Esophagus squamous epithelium (tissue), 5 donors: ENCODE measurements around the gene ADGRV1. TPM values are rescaled to one million over a fixed set of nuclear protein-coding genes. Genes with fewer than 3 reads are reported as not detected.

Experiments
- DNase-seq: peaks from one replicate; lab custom pipeline; 2025; lab: John Stamatoyannopoulos, UW
- H3K27ac ChIP-seq, 4 donors: fragments of 200-600 bp; sonication (generic); one replicate each; pipeline ENCODE4 v1.5.1; 2016 to 2019; ENCODE audit warnings: mild to moderate bottlenecking in 1 of 4
- H3K27me3 ChIP-seq, 4 donors: fragments of 200-600 bp; sonication (generic); 1 replicate in 3 of 4; 2 replicates in 1 of 4; pipeline versions ENCODE4 v1.5.1 to v1.6.0; 2017 to 2021; ENCODE audit warnings: antibody characterized with exemption in 1 of 4
- H3K36me3 ChIP-seq, 3 donors: fragments of 200-600 bp; sonication (generic); one replicate each; pipeline ENCODE4 v1.5.1; 2016 to 2019
- H3K4me1 ChIP-seq, 3 donors: fragments of 200-600 bp; sonication (generic); one replicate each; pipeline ENCODE4 v1.5.1; 2017 to 2019
- H3K4me3 ChIP-seq, 4 donors: fragments of 200-600 bp; sonication (generic); 1 replicate in 3 of 4; 2 replicates in 1 of 4; pipeline ENCODE4 v1.5.1; 2016 to 2019; ENCODE audit warnings: mild to moderate bottlenecking in 2 of 4, moderate library complexity in 1 of 4
- H3K9me3 ChIP-seq, 3 donors: fragments of 200-600 bp; sonication (generic); one replicate each; pipeline ENCODE4 v1.5.1; 2016 to 2019
- CTCF ChIP-seq, 6 experiments: fragments of 450-650 bp in 4 of 6; fragments of 200-600 bp in 2 of 6; sonication (generic) in 2 of 6; IDR thresholded peaks; one replicate each; pipeline ENCODE4 v1.5.1; 2016 to 2019; ENCODE audit warnings: antibody characterized with exemption in 6 of 6, mild to moderate bottlenecking in 4 of 6, moderate library complexity in 4 of 6
- POLR2A ChIP-seq, 4 donors: fragments of 450-650 bp; IDR thresholded peaks; one replicate each; pipeline ENCODE4 v1.6.1; 2017; ENCODE audit warnings: antibody characterized with exemption in 4 of 4, mild to moderate bottlenecking in 4 of 4, moderate library complexity in 3 of 4
- whole genome bisulfite sequencing, 2 donors: methylation state at CpG; one replicate each; pipeline ENCODE4 v1.1.5; 2018; 5-methylcytosine and 5-hydroxymethylcytosine counted together
- intact Hi-C: fragments of 100-400 bp; cut with DNase I; formaldehyde crosslinking; loops from one replicate; pipeline ENCODE4 v1.15.0; 2022
- total RNA-seq, 4 donors: library from RNA; depleted of rRNA; stranded (reverse); fragments of >200 nt; gene quantifications; one replicate each; pipeline ENCODE4 v1.1.0, GENCODE V29; 2016
- donor health status: DM: yes; HTN: yes; CAD: no.

The ADGRV1 gene
- total RNA-seq, 4 donors from 2014 or later = 1.9 to 14.1 (median 4.0) TPM

- no peak overlapping the region for H3K4me3 ChIP-seq
- H3K36me3 ChIP-seq = no peaks in the 10 kb centered on the region
- DNase-seq = no peak
- H3K4me1 ChIP-seq = peaks cover 0 to 50% (median 19%) of the 10 kb centered on the region in 3 donors
- whole genome bisulfite sequencing, 2 donors = 69 to 77% methylated on average over 6 of the region's 6 CpGs
- TF ChIP-seq CTCF (IDR thresholded peaks at IDR 0.05) (no peak), POLR2A (IDR thresholded peaks at IDR 0.05) (no peak)
- H3K27me3 ChIP-seq = no peaks in the 10 kb centered on the region
- no peaks in the 10 kb centered on the region for H3K9me3 ChIP-seq
- intact Hi-C loops = no loop called here
- H3K27ac ChIP-seq = peak overlapping the region in 3 of 4 donors; percentile 59 to 75 (median 74)
These were observed 561.6 kb downstream of the ADGRV1 start for GRCh38 chr5:91119981-91120850.

- Histone ChIP-seq H3K9me3 (no peaks in the 10 kb centered on the region), H3K27me3 (no peaks in the 10 kb centered on the region), H3K27ac (peak overlapping the region in 3 of 4 donors; percentile 65 to 75 (median 74)), H3K4me3 (no peak overlapping the region), H3K36me3 (no peaks in the 10 kb centered on the region), H3K4me1 (peaks cover 2 to 59% (median 22%) of the 10 kb centered on the region in 3 donors)
- 49 to 66% methylated on average over 7 of the region's 7 CpGs for WGBS, 2 donors
- intact Hi-C loops = no loop called here
- DNase-seq = no peak
- TF ChIP-seq CTCF (IDR thresholded peaks at IDR 0.05) (no peak), POLR2A (IDR thresholded peaks at IDR 0.05) (no peak)
These were observed 562.9 kb downstream of the ADGRV1 start for GRCh38 chr5:91121347-91121993.

GRCh38 chr5:91122651-91123050 lies 564.1 kb downstream of the ADGRV1 start:
- DNase-seq = no peak
- H3K4me1 ChIP-seq = peaks cover 13 to 71% (median 34%) of the 10 kb centered on the region in 3 donors
- H3K36me3 ChIP-seq = no peaks in the 10 kb centered on the region
- no peaks in the 10 kb centered on the region for H3K9me3 ChIP-seq
- peak overlapping the region in 3 of 4 donors; percentile 60 to 65 (median 65) for H3K27ac ChIP-seq
- 54 to 77% methylated on average over 2 of the region's 2 CpGs for WGBS, 2 donors
- no peaks in the 10 kb centered on the region for H3K27me3 ChIP-seq
- H3K4me3 ChIP-seq = no peak overlapping the region
- TF ChIP-seq CTCF (IDR thresholded peaks at IDR 0.05) (no peak), POLR2A (IDR thresholded peaks at IDR 0.05) (no peak)
- intact Hi-C loops = no loop called here

- TF ChIP-seq POLR2A (IDR thresholded peaks at IDR 0.05) (no peak), CTCF (IDR thresholded peaks at IDR 0.05) (no peak)
- WGBS, 2 donors = 48 to 52% methylated on average over 3 of the region's 3 CpGs
- intact Hi-C loops = no loop called here
- no peaks in the 10 kb centered on the region for H3K9me3 ChIP-seq
- no peaks in the 10 kb centered on the region for H3K36me3 ChIP-seq
- no peak overlapping the region for H3K4me3 ChIP-seq
- no peaks in the 10 kb centered on the region for H3K27me3 ChIP-seq
- DNase-seq = no peak
- H3K4me1 ChIP-seq = peaks cover 17 to 77% (median 39%) of the 10 kb centered on the region in 3 donors
- peak overlapping the region in 3 of 4 donors; percentile 60 to 65 (median 65) for H3K27ac ChIP-seq
These were observed 564.7 kb downstream of the ADGRV1 start for GRCh38 chr5:91123291-91123690.

- H3K36me3 ChIP-seq = no peaks in the 10 kb centered on the region
- intact Hi-C loops = no loop called here
- TF ChIP-seq POLR2A (IDR thresholded peaks at IDR 0.05) = no peak
- no peak for TF ChIP-seq CTCF (IDR thresholded peaks at IDR 0.05)
- no peaks in the 10 kb centered on the region for H3K27me3 ChIP-seq
- no peak for DNase-seq
- H3K4me3 ChIP-seq = no peak overlapping the region
- no peaks in the 10 kb centered on the region for H3K9me3 ChIP-seq
- 51 to 59% methylated on average over 4 of the region's 4 CpGs for WGBS, 2 donors
- H3K27ac ChIP-seq = peak overlapping the region in 3 of 4 donors; percentile 7 to 60 (median 27)
- H3K4me1 ChIP-seq = peaks cover 17 to 80% (median 44%) of the 10 kb centered on the region in 3 donors
These were observed 565.3 kb downstream of the ADGRV1 start for GRCh38 chr5:91123901-91124300.
